Measurements from ENCODE around the gene CIAO3.

CIAO3 gene

GRCh38 chr16:734208-734980 lies 6.4 kb downstream of the CIAO3 start:
- no peak for DNase-seq

GRCh38 chr16:733382-734207 lies 7.2 kb downstream of the CIAO3 start:
- no peak for DNase-seq

- DNase-seq: no peak
These were observed 7.9 kb downstream of the CIAO3 start for GRCh38 chr16:732936-733335.

- no peak for DNase-seq
These were observed 8.5 kb downstream of the CIAO3 start for GRCh38 chr16:732332-732731.

- no peak for DNase-seq
These were observed 9.9 kb downstream of the CIAO3 start for GRCh38 chr16:730666-731509.

GRCh38 chr16:729768-730665 lies 10.8 kb downstream of the CIAO3 start:
- no peak for DNase-seq

GRCh38 chr16:728890-729744 lies 11.7 kb downstream of the CIAO3 start:
- no peak for DNase-seq

- peak; percentile 47 for DNase-seq
These were observed 12.5 kb downstream of the CIAO3 start for GRCh38 chr16:728131-728889.

GRCh38 chr16:727291-727977 lies 13.4 kb downstream of the CIAO3 start:
- no peak for DNase-seq

GRCh38 chr16:726438-727290 lies 14.1 kb downstream of the CIAO3 start, which contains the start of the genes CCDC78 and HAGHL:
Gene CCDC78, minus strand, starts transcription at chr16:726443. Its CDS starts 76 bp downstream, at chr16:726367.
Gene HAGHL, plus strand, starts transcription at chr16:727106. Its CDS starts 404 bp downstream, at chr16:727510.
- no peak for DNase-seq

GRCh38 chr16:726188-726437 lies 14.7 kb downstream of the CIAO3 start:
- DNase-seq: no peak

- DNase-seq: no peak
These were observed 15.2 kb downstream of the CIAO3 start for GRCh38 chr16:725463-726187.

- DNase-seq: no peak
These were observed 15.8 kb downstream of the CIAO3 start for GRCh38 chr16:725041-725376.

GRCh38 chr16:724188-725040 lies 16.4 kb downstream of the CIAO3 start:
- DNase-seq: no peak

GRCh38 chr16:723695-724094 lies 17.1 kb downstream of the CIAO3 start:
- no peak for DNase-seq

- DNase-seq: no peak
These were observed 17.8 kb downstream of the CIAO3 start for GRCh38 chr16:722835-723633.
